ENCODE data around the gene PRPF38B. TPM values are rescaled to one million over a fixed set of nuclear protein-coding genes. Genes with fewer than 3 reads are reported as not detected.

Gene PRPF38B, protein sequence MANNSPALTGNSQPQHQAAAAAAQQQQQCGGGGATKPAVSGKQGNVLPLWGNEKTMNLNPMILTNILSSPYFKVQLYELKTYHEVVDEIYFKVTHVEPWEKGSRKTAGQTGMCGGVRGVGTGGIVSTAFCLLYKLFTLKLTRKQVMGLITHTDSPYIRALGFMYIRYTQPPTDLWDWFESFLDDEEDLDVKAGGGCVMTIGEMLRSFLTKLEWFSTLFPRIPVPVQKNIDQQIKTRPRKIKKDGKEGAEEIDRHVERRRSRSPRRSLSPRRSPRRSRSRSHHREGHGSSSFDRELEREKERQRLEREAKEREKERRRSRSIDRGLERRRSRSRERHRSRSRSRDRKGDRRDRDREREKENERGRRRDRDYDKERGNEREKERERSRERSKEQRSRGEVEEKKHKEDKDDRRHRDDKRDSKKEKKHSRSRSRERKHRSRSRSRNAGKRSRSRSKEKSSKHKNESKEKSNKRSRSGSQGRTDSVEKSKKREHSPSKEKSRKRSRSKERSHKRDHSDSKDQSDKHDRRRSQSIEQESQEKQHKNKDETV
- 114 and 117 TPM in 2 replicates for total RNA-seq (2013; cell fraction: nucleolus; rRNA removed)
- total RNA-seq (2014; rRNA removed) (35.6 and 37.8 TPM in 2 replicates), total RNA-seq (2014; rRNA removed; fragmentation: Illumina TruSeq; extraction: Trizol) (47.5 and 49.2 TPM in 2 replicates), total RNA-seq (2021) (37.2 and 40.7 TPM in 2 replicates), polyA plus RNA-seq (2011; rRNA removed) (72.1 and 107 TPM in 2 replicates), polyA plus RNA-seq (2014; fragmentation: Illumina TruSeq; extraction: Trizol) (79.2 and 107 TPM in 2 replicates), polyA plus RNA-seq (2014; fragmentation: Nextera tagmentation; extraction: Ambion mirVana) (10 to 100 TPM; 32.9 to 37.9 TPM), polyA plus RNA-seq (2014; rRNA removed) (65.8 and 69.0 TPM in 2 replicates), polyA plus RNA-seq (2016; fragmentation: Nextera tagmentation; extraction: Ambion mirVana) (10 to 100 TPM; 48.1 to 53.8 TPM), polyA minus RNA-seq (2011; rRNA and poly(A)+ RNA removed) (33.1 and 36.8 TPM in 2 replicates), Bru-seq, nascent RNA (percentile 99 among the genes with signal in this experiment), BruChase-seq, experiment 1, labeled RNA remaining after a 6-hour chase (percentile 97 among the genes with signal in this experiment), BruChase-seq, experiment 2, labeled RNA remaining after a 2-hour chase (percentile 98 among the genes with signal in this experiment)
- 19.0 TPM for polyA plus RNA-seq (2011; ENCODE audit: low read depth)
- polyA plus RNA-seq (2011; cell fraction: cytosol; rRNA removed), result 19.6 and 30.4 TPM in 2 replicates
- polyA plus RNA-seq (2011; cell fraction: nucleus; rRNA removed), result 77.6 and 96.4 TPM in 2 replicates
- 39.1 and 43.1 TPM in 2 replicates for polyA plus RNA-seq (2012)
- polyA minus RNA-seq (2011; cell fraction: cytosol; rRNA and poly(A)+ RNA removed), result 13.5 and 14.0 TPM in 2 replicates
- 73.0 and 120 TPM in 2 replicates for polyA minus RNA-seq (2011; cell fraction: nucleus; rRNA and poly(A)+ RNA removed)
- long read RNA-seq, experiment 1, transcript PRPF38B-203 (6 exons, 3,693 nt), result major isoform, 24 of 34 reads
- long read RNA-seq, experiment 1, partial matches to known transcripts, result 5 of 34 reads
- long read RNA-seq, experiment 1, other reads (novel, unspliced or antisense), result 5 of 34 reads
- long read RNA-seq, experiment 2, transcript PRPF38B-205 (2 exons, 1,352 nt), result minor isoform, 9 of 89 reads
- long read RNA-seq, experiment 2, transcript PRPF38B-203 (6 exons, 3,693 nt), result major isoform, 31 of 89 reads
- long read RNA-seq, experiment 2, partial matches to known transcripts, result 10 of 89 reads
- long read RNA-seq, experiment 2, other reads (novel, unspliced or antisense), result 37 of 89 reads

- Histone ChIP-seq H3K4me1 (ENCODE audit: control insufficient read depth, insufficient read depth, low read length) (no peaks in the 10 kb centered on the region), H3K4me3 (peak within 1 kb of the TSS; percentile 96), H4K20me1 (ENCODE audit: control insufficient read depth, insufficient read depth) (no peaks in the 10 kb centered on the region), H3K4me2 (ENCODE audit: control insufficient read depth, insufficient read depth) (peak within 1 kb of the TSS; percentile 95), H3K36me3 (ENCODE audit: control insufficient read depth in 2 of 2, insufficient read depth in 2 of 2, low read length in 1 of 2) (peaks cover 0 to 1% of the 10 kb centered on the region in 2 experiments; a peak in 2 of 4 replicates), H3K9me3 (replicated peaks; ENCODE audit: control insufficient read depth, insufficient read depth, low read length) (no peaks in the 10 kb centered on the region), H3K27me3 (replicated peaks in 1 of 2; ENCODE audit: control insufficient read depth in 2 of 2, insufficient read depth in 2 of 2, low read length in 1 of 2) (no peaks in the 10 kb centered on the region), H3K27ac (ENCODE audit: control insufficient read depth, insufficient read depth) (peak within 1 kb of the TSS; percentile 88), H3K9ac (ENCODE audit: control insufficient read depth, insufficient read depth, low read length) (peak within 1 kb of the TSS; percentile 88), H2AFZ (ENCODE audit: control insufficient read depth, low read depth, low read length) (peak within 1 kb of the TSS; percentile 94), H3K79me2 (ENCODE audit: control insufficient read depth, insufficient read depth, low read length) (peaks cover 60% of the 10 kb centered on the region)
- DNase-seq (ENCODE audit: low read depth, low spot score) (peak; percentile 66), FAIRE-seq (peak; percentile 94), ATAC-seq (peak; percentile 93)
- no TSS peak for BruUV-seq (replicated peaks)
- WGBS (ENCODE audit: insufficient coverage, insufficient replicate concordance, low lambda C conversion rate, missing lambda C conversion rate), result under 1% methylated on average over 55 of the region's 59 CpGs
- ChIA-PET CTCF (interaction anchor here (0.6 to 3.0 kb wide), 13 partner anchors 9 to 421 kb away, joined by 3 to 14 read pairs (median 5); partner anchors contain the start of gene HENMT1), RAD21 (ENCODE audit: unreplicated experiment) (interaction anchor here (0.6 to 2.2 kb wide), 14 partner anchors 10 to 206 kb away, joined by 3 to 12 read pairs (median 4); partner anchors contain the start of genes EEIG2 and HENMT1), SMC1A (ENCODE audit: uncharacterized antibody, unreplicated experiment) (interaction anchor here (0.7 to 2.7 kb wide), 10 partner anchors 10 to 204 kb away, joined by 3 to 13 read pairs (median 4); partner anchors contain the start of genes EEIG2 and HENMT1), POLR2A (interaction anchor here (0.6 to 2.2 kb wide), 16 partner anchors 10 to 408 kb away, joined by 3 to 9 read pairs (median 4); partner anchors contain the start of genes EEIG2, GPSM2 and HENMT1)
- in situ Hi-C loops (cut with MboI) (no loop called here), intact Hi-C loops (cut with micrococcal nuclease; ENCODE audit: unreplicated experiment) (loop anchor here (2.0 to 5.0 kb wide), 4 partner anchors 55 to 205 kb away; partner anchors contain the start of gene STXBP3)
- TF ChIP-seq PML (IDR thresholded peaks at IDR 0.05; ENCODE audit: low read length) (peak; percentile 97), ASH2L (IDR thresholded peaks at IDR 0.05; ENCODE audit: borderline replicate concordance, low read depth) (no peak), TARDBP (IDR thresholded peaks at IDR 0.05; ENCODE audit: borderline replicate concordance) (no peak), IKZF1 (conservative IDR thresholded peaks at IDR 0.05) (peak; percentile 75), YBX1 (IDR thresholded peaks at IDR 0.05) (no peak), HDGF (IDR thresholded peaks at IDR 0.05) (peak; percentile 46; the same call in 1 of the 2 replicates), POLR2AphosphoS2 (IDR thresholded peaks at IDR 0.05; ENCODE audit: low read depth, low read length) (peak; percentile 97), ZNF384 (IDR thresholded peaks at IDR 0.05; ENCODE audit: borderline replicate concordance, low read depth, low read length) (no peak)
- TF ChIP-seq, protein P1, sequence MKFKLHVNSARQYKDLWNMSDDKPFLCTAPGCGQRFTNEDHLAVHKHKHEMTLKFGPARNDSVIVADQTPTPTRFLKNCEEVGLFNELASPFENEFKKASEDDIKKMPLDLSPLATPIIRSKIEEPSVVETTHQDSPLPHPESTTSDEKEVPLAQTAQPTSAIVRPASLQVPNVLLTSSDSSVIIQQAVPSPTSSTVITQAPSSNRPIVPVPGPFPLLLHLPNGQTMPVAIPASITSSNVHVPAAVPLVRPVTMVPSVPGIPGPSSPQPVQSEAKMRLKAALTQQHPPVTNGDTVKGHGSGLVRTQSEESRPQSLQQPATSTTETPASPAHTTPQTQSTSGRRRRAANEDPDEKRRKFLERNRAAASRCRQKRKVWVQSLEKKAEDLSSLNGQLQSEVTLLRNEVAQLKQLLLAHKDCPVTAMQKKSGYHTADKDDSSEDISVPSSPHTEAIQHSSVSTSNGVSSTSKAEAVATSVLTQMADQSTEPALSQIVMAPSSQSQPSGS (IDR thresholded peaks at IDR 0.05; ENCODE audit: low read length), result no peak
- TF ChIP-seq, protein P2, sequence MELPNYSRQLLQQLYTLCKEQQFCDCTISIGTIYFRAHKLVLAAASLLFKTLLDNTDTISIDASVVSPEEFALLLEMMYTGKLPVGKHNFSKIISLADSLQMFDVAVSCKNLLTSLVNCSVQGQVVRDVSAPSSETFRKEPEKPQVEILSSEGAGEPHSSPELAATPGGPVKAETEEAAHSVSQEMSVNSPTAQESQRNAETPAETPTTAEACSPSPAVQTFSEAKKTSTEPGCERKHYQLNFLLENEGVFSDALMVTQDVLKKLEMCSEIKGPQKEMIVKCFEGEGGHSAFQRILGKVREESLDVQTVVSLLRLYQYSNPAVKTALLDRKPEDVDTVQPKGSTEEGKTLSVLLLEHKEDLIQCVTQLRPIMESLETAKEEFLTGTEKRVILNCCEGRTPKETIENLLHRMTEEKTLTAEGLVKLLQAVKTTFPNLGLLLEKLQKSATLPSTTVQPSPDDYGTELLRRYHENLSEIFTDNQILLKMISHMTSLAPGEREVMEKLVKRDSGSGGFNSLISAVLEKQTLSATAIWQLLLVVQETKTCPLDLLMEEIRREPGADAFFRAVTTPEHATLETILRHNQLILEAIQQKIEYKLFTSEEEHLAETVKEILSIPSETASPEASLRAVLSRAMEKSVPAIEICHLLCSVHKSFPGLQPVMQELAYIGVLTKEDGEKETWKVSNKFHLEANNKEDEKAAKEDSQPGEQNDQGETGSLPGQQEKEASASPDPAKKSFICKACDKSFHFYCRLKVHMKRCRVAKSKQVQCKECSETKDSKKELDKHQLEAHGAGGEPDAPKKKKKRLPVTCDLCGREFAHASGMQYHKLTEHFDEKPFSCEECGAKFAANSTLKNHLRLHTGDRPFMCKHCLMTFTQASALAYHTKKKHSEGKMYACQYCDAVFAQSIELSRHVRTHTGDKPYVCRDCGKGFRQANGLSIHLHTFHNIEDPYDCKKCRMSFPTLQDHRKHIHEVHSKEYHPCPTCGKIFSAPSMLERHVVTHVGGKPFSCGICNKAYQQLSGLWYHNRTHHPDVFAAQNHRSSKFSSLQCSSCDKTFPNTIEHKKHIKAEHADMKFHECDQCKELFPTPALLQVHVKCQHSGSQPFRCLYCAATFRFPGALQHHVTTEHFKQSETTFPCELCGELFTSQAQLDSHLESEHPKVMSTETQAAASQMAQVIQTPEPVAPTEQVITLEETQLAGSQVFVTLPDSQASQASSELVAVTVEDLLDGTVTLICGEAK (IDR thresholded peaks at IDR 0.05; ENCODE audit: borderline replicate concordance), result peak; percentile 85
Measured at GRCh38 chr1:108691942-108692723, at the start of gene PRPF38B. PRPF38B (plus strand) TSS chr1:108692310; CDS start chr1:108692592, 282 bp downstream.
